CD14-positive monocyte (primary cell): Measurements from ENCODE around the gene CARD19. TPM values are rescaled to one million over a fixed set of nuclear protein-coding genes. Genes with fewer than 3 reads are reported as not detected.

Source experiments
- DNase-seq, 3 donors: peaks; one replicate each; pipeline ENCODE4 v3.0.0-alpha.2; 2011 to 2022
- H2AFZ ChIP-seq: 2 replicates; pipeline ENCODE4 v1.6.0; 2012; ENCODE audit warnings: mild to moderate bottlenecking, low read depth, low read length, inconsistent platforms; ENCODE audit not compliant: insufficient read depth, poor library complexity, severe bottlenecking
- H3K27ac ChIP-seq, 2 donors: 1 replicate in 1 of 2; 2 replicates in 1 of 2; pipeline ENCODE4 v1.5.1; 2012 to 2013; ENCODE audit warnings: low read length in 2 of 2, control low read depth in 1 of 2, inconsistent platforms in 1 of 2, low read depth in 1 of 2, mild to moderate bottlenecking in 1 of 2
- H3K27me3 ChIP-seq, 2 donors: one replicate each; pipeline versions ENCODE4 v1.6.0 to v1.6.1; 2011 to 2013; ENCODE audit warnings: low read length in 2 of 2; ENCODE audit not compliant: control insufficient read depth in 2 of 2, insufficient read depth in 2 of 2
- H3K36me3 ChIP-seq, 2 donors: replicated peaks in 1 of 2; 1 replicate in 1 of 2; 2 replicates in 1 of 2; pipeline versions ENCODE4 v1.5.1 to v1.6.1; 2012 to 2013; ENCODE audit warnings: low read length in 2 of 2, control low read depth in 1 of 2, inconsistent platforms in 1 of 2, mild to moderate bottlenecking in 1 of 2; ENCODE audit not compliant: insufficient read depth in 2 of 2, control insufficient read depth in 1 of 2
- H3K4me1 ChIP-seq, 2 donors: 1 replicate in 1 of 2; 2 replicates in 1 of 2; pipeline versions ENCODE4 v1.5.1 to v1.6.1; 2012 to 2013; ENCODE audit warnings: low read length in 2 of 2, control low read depth in 1 of 2, inconsistent platforms in 1 of 2, mild to moderate bottlenecking in 1 of 2, moderate library complexity in 1 of 2; ENCODE audit not compliant: insufficient read depth in 2 of 2, control insufficient read depth in 1 of 2
- H3K4me2 ChIP-seq: replicated peaks from 2 replicates; pipeline ENCODE3; 2012; ENCODE audit warnings: low read length, moderate library complexity, mild to moderate bottlenecking; ENCODE audit not compliant: poor library complexity, severe bottlenecking; ENCODE audit errors: extremely low read depth
- H3K4me3 ChIP-seq, 3 experiments: fragments of 200-600 bp in 1 of 3; sonication (generic) in 1 of 3; replicated peaks in 1 of 3; 1 replicate in 2 of 3; 2 replicates in 1 of 3; pipeline ENCODE4 v1.5.1; 2011 to 2013; ENCODE audit warnings: low read length in 3 of 3, mild to moderate bottlenecking in 3 of 3, control low read depth in 2 of 3, low read depth in 2 of 3, inconsistent platforms in 1 of 3, moderate library complexity in 1 of 3
- H3K79me2 ChIP-seq: 2 replicates; pipeline ENCODE4 v1.6.0; 2012; ENCODE audit warnings: mild to moderate bottlenecking, control low read depth, inconsistent platforms, low read length, moderate library complexity; ENCODE audit not compliant: insufficient read depth
- H3K9ac ChIP-seq: 2 replicates; pipeline ENCODE4 v1.6.0; 2017; ENCODE audit warnings: low read length, mild to moderate bottlenecking; ENCODE audit not compliant: insufficient read depth, poor library complexity, severe bottlenecking
- H3K9me3 ChIP-seq, 2 donors: replicated peaks in 1 of 2; 1 replicate in 1 of 2; 2 replicates in 1 of 2; pipeline versions ENCODE4 v1.5.1 to v1.6.1; 2012 to 2013; ENCODE audit warnings: low read length in 2 of 2, control low read depth in 1 of 2; ENCODE audit not compliant: control insufficient read depth in 1 of 2, insufficient read depth in 1 of 2
- H4K20me1 ChIP-seq: 2 replicates; pipeline ENCODE4 v1.6.0; 2012; ENCODE audit warnings: mild to moderate bottlenecking, low read length, control low read depth, moderate library complexity; ENCODE audit not compliant: insufficient read depth
- H3K27ac Mint-ChIP-seq, 7 donors: one replicate each; pipeline ENCODE4 v1.8.0; 2020; ENCODE audit warnings: mild to moderate bottlenecking in 7 of 7, mixed read lengths in 7 of 7, moderate library complexity in 6 of 7, inconsistent platforms in 2 of 7
- H3K27me3 Mint-ChIP-seq, 3 donors: one replicate each; pipeline ENCODE4 v1.8.0; 2021 to 2022; ENCODE audit warnings: low read depth in 3 of 3, mild to moderate bottlenecking in 3 of 3, mixed read lengths in 3 of 3, moderate library complexity in 3 of 3, inconsistent platforms in 1 of 3
- H3K36me3 Mint-ChIP-seq, 2 donors: one replicate each; pipeline ENCODE4 v1.8.0; 2020; ENCODE audit warnings: mixed read lengths in 2 of 2, inconsistent platforms in 1 of 2, mild to moderate bottlenecking in 1 of 2
- H3K4me1 Mint-ChIP-seq: one replicate; pipeline ENCODE4 v1.8.0; 2020; ENCODE audit warnings: mild to moderate bottlenecking, mixed read lengths
- H3K4me3 Mint-ChIP-seq, 2 donors: one replicate each; pipeline ENCODE4 v1.8.0; 2020; ENCODE audit warnings: mild to moderate bottlenecking in 2 of 2, mixed read lengths in 2 of 2, moderate library complexity in 1 of 2
- H3K9me3 Mint-ChIP-seq, 7 donors: one replicate each; pipeline ENCODE4 v1.8.0; 2020 to 2022; ENCODE audit warnings: mixed read lengths in 7 of 7, mild to moderate bottlenecking in 6 of 7, moderate library complexity in 6 of 7, inconsistent platforms in 2 of 7
- CTCF ChIP-seq: fragments of 200-600 bp; IDR thresholded peaks from one replicate; pipeline ENCODE4 v1.8.0; 2022; ENCODE audit warnings: antibody characterized with exemption, mild to moderate bottlenecking
- WGBS: methylation state at CpG from one replicate; pipeline ENCODE4 v1.1.5; 2013; ENCODE audit warnings: missing lambda C conversion rate; ENCODE audit not compliant: insufficient coverage; 5-methylcytosine and 5-hydroxymethylcytosine counted together
- intact Hi-C, 2 donors: fragments of 100-400 bp; cut with micrococcal nuclease; formaldehyde crosslinking; loops; one replicate each; pipeline versions ENCODE4 v1.15.0 to v1.15.1; 2023
- polyA plus RNA-seq, 3 donors: library from polyadenylated mRNA; depleted of rRNA in 1 of 3; unstranded in 2 of 3; stranded (reverse) in 1 of 3; fragments of 300-500 nt in 2 of 3; fragments of >200 nt in 1 of 3; fragmentation: Illumina TruSeq in 2 of 3; gene quantifications; 1 replicate in 2 of 3; 2 replicates in 1 of 3; pipeline ENCODE4 v1.2.3, GENCODE V29; 2012 to 2021

CARD19 gene
- polyA plus RNA-seq, 3 donors, result 130 to 506 (median 137) TPM

GRCh38 chr9:93156475-93157008, 60.5 kb downstream of the CARD19 start:
- H3K9ac ChIP-seq, result no peak overlapping the region
- no peak for TF ChIP-seq CTCF
- H3K4me3 Mint-ChIP-seq, result no peak overlapping the region

GRCh38 chr9:93159601-93160471, 63.8 kb downstream of the CARD19 start:
- Histone ChIP-seq H3K4me2 (no peak overlapping the region), H3K27ac (no peak overlapping the region), H3K27me3 (no peaks in the 10 kb centered on the region), H3K4me1 (peaks cover 6 to 10% of the 10 kb centered on the region in 2 donors), H4K20me1 (no peaks in the 10 kb centered on the region), H3K36me3 (no peaks in the 10 kb centered on the region), H3K4me3 (no peak overlapping the region), H3K9me3 (no peaks in the 10 kb centered on the region), H2AFZ (peak overlapping the region; percentile 54), H3K79me2 (no peaks in the 10 kb centered on the region), H3K9ac (no peak overlapping the region)
- 25% methylated on average over 15 of the region's 19 CpGs for WGBS
- Mint-ChIP-seq H3K4me3 (no peak overlapping the region), H3K4me1 (peaks cover 10% of the 10 kb centered on the region), H3K27ac (peak overlapping the region in 2 of 7 donors; percentile 58 to 65), H3K36me3 (no peaks in the 10 kb centered on the region), H3K27me3 (peaks cover 3 to 13% (median 8%) of the 10 kb centered on the region in 3 donors), H3K9me3 (peaks cover 0 to 3% (median 0%) of the 10 kb centered on the region in 7 donors)
- DNase-seq, result peak; percentile 70 to 82 (median 75)
- peak; percentile 97 for TF ChIP-seq CTCF
- intact Hi-C loops, result loop anchor here (2.0 to 5.0 kb wide), 3 partner anchors 142 to 802 kb away; no protein-coding TSS in a partner anchor

More at GRCh38 chr9:93156475-93157008, 60.5 kb downstream of the CARD19 start:
- Histone ChIP-seq H3K4me2 (no peak overlapping the region), H3K27me3 (no peaks in the 10 kb centered on the region), H3K9me3 (no peaks in the 10 kb centered on the region), H3K79me2 (no peaks in the 10 kb centered on the region), H3K4me1 (peaks cover 6 to 10% of the 10 kb centered on the region in 2 donors), H3K27ac (no peak overlapping the region), H4K20me1 (no peaks in the 10 kb centered on the region), H2AFZ (no peak overlapping the region), H3K4me3 (no peak overlapping the region), H3K36me3 (no peaks in the 10 kb centered on the region)
- no peak for DNase-seq
- peak overlapping the region in 1 of 7 donors; percentile 6 for H3K27ac Mint-ChIP-seq
- H3K27me3 Mint-ChIP-seq, result peaks cover 2 to 10% (median 3%) of the 10 kb centered on the region in 3 donors
- peaks cover 10% of the 10 kb centered on the region for H3K4me1 Mint-ChIP-seq
- peaks cover 0 to 3% (median 0%) of the 10 kb centered on the region in 7 donors for H3K9me3 Mint-ChIP-seq
- WGBS, result 88% methylated on average over 5 of the region's 11 CpGs
- intact Hi-C loops, result no loop called here
- H3K36me3 Mint-ChIP-seq, result no peaks in the 10 kb centered on the region
